UCSD-AML1 (cell line): Measurements from ENCODE around the gene ITPR2.

ENCODE experiments used
- DNase-seq: peaks from one replicate; lab custom pipeline; 2025; ENCODE audit not compliant: unreplicated experiment; lab: John Stamatoyannopoulos, UW

The ITPR2 gene

DNA sequence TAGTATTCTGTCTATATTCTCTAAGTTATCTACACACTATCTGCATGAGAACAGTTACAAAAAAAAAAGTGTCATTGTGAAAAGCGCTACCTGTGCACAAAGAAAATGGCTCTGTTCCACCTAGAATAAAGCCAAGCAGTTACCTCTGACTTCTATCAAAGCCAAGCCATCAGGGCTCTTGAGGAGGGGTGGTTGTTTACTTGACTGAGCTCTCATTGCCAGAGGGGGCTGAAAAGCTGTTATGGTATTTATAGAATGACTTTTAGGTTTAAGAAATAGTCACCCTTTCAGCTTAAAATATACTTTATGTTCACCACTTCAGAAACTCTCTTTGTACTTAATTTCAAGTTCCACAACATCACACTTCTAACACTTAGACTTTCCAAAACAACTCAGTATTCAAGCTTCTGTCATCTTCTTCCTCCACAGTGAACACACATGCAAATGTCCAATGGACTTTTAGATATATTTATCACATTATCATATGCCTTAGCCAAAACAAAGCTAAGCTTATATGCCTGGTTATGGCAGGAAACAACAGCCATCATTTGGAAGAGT lies 7.5 kb downstream of the ITPR2 start:
- DNase-seq: no peak

DNA sequence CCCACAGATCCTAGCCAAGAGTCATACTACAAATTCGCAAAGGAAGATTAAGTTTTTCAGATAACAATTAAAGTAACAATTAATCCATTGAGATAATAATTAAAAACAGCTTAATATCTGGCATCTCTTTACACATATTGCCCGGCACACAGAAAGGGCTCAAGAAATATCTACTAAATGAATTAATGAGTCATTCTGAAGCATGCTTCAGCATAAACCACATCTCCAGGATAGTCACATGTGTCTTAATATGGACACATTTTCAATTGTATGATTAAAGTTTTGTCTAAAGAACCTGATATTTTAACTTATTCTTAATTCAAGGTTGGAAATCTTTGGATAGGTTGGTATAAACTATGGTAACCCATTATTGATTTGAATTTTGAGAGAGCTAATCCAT lies 9.6 kb downstream of the ITPR2 start:
- DNase-seq: no peak

DNA sequence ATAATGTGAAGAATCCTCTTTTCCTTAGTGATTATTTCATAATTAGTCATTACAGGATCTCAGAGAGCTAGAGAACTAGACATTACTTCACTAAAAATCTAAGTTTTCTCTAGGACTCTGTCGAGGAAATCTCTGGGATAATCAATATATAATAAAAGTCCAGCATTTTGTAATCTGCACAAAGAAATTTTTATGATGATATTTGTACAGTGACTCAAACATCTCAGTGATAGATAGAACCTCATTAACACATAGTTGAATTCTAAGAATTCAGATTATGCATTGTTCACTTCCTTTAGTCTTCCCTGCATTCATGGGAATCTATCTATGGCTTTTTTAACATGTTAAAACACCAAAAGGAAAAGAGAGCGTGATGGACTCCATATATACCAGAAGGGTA lies 11.0 kb downstream of the ITPR2 start:
- no peak for DNase-seq

GRCh38 chr12:26821212-26821701 lies 11.7 kb downstream of the ITPR2 start:
- DNase-seq: no peak

- no peak for DNase-seq
Measured at GRCh38 chr12:26818636-26819035, 14.4 kb downstream of the ITPR2 start.

DNA sequence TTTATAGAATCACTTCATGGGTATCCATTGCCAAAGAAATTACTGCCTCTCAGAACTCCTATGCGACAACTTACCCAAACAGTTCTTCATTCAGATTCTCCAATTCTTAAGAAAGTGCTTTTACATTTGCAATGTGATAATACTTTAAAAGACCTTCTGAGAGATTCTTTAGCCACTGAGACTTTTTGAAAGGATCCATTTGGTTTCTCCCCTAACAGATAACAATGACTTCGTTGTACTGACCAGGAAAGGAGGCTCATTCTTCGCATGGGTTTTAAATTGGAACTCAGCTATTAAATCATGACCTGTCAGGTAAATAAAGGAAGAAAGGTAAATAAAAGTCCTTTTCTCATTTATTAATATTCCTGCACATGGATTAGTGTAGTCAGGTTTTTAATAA lies 14.8 kb downstream of the ITPR2 start:
- no peak for DNase-seq

DNA sequence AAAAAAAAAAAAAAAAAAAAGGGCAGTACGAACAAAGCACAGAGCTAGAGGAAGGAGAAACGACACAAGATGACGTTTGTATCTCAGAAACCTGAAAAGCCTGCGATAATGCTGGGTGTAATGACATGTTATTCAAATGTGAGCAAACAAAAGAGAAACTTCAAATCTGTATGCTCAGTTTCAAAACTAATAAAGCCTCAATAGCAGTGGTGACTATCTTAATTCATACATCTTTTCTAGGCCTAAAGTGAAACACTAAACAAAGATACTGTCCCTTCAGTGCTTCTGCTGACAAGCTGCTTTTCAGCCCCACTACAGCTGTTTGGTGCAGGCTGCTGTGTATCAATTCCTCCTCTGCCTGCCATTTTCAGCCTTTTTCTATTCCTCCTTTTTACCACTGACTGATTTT lies 15.8 kb downstream of the ITPR2 start:
- DNase-seq: no peak

GRCh38 chr12:26813812-26814211 lies 19.2 kb downstream of the ITPR2 start:
- DNase-seq: no peak

DNA sequence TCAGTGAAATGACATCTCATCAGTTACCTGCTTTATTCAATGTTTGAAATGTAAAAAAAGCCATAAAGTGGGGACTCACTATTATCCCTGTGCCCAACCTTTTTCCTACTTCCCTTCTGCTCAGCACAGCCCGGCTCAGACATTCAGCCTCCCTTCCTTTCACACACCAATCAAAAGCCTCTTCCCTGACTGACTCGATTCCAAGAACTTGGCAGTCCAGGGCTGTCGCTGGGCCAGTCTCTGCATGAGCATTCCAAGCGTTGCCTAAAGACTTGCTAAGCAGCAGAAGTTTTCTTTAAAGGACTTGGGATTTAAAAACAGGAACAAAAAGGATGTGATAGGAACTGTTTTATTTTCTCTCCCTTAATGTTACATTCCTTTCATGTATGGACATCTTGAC lies 22.7 kb downstream of the ITPR2 start:
- DNase-seq: no peak

GRCh38 chr12:26809611-26810285 lies 23.2 kb downstream of the ITPR2 start:
- no peak for DNase-seq

DNA sequence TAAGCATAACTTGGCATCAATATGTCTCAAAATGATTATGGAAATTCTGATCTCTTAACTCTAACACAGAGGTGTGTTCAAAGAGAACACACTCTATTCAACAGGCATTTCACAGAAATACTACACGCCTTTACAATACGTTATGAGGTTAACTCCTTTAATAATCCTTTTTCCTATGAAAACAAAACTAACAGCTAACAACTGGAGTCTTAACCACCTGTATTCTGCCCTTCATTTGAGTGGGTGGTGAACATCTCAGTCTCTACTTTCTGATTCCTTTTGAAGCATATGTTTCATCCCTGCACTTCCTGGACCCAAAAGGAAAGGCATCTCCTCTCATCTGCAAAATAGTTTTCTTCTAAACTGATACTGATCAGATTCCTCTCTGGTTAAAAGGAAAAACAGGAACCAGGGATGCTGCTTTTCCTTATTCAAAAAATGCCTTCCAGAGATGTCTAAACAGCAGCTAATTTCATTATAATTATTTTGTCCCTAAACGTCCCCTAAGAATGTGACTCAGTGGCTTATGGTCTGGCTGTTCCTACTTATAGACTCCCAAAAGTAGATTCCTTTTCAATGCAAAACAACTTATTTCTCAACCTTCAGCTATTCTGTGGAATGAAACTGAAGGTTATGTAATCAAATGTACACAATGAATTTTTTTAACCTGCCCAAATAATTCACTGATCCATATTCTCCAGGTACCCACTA lies 24.1 kb downstream of the ITPR2 start:
- DNase-seq: no peak

- DNase-seq: no peak
Measured at GRCh38 chr12:26807292-26807691, 25.7 kb downstream of the ITPR2 start.

DNA sequence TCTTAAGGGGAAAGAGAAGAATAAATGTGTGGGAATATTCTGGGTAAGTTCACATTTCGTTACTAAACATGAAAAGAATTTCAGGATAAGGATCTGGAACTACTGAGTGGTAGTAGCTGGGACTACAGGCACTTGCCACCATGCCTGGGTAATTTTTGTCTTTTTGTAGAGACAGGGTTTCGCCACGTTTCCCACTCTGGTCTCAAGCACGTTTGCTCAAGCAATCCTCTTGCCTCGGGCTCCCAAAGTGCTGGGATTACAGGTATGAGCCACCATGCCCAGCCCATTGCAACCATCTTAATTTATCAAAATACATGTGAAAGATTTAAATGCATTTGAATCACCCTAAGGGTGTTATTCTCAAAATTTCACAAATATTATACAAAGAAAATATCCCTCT lies 26.4 kb downstream of the ITPR2 start:
- no peak for DNase-seq

GRCh38 chr12:26805401-26805971 lies 27.5 kb downstream of the ITPR2 start:
- DNase-seq: no peak

- DNase-seq: no peak
Measured at GRCh38 chr12:26803552-26803951, 29.4 kb downstream of the ITPR2 start.

GRCh38 chr12:26801486-26801885 lies 31.5 kb downstream of the ITPR2 start:
- no peak for DNase-seq

GRCh38 chr12:26800858-26801257 lies 32.1 kb downstream of the ITPR2 start:
- DNase-seq: no peak

DNA sequence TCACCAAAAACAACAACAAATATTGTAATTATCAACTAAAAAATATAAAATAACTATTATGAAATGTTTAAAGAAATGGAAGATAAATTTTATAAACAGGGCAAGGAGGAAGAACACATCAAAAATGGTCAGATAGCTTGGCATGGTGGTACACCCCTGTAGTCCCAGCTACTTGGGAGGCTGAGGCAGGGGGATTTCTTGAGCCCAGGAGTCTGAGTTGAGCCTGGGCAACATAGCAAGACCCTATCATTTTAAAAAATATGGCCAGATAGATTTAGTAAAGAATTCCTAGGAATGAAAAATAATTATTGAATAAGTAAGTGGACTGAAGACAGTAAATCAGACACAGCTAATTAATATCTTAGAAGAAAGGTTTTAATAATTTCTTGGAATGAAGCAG lies 32.6 kb downstream of the ITPR2 start:
- DNase-seq: no peak

DNA sequence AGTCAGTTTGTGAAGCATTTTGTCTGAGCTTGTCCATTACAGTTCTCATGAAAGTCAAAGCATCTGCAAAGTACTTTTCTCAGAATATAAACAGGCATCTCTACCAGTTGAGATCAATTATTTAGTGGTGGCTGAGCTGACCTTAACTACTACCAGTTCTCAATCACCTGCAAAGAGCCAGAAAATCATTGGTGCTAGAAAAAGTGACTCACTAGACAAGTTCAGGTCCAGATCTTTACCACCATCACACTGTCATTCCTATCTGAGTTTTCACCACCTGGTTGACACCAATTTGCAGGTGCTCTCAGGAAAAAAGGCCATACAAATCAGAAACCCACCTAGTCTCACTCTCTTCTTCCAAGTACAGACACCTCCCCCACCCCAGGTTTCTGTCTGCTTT lies 33.3 kb downstream of the ITPR2 start:
- no peak for DNase-seq

DNA sequence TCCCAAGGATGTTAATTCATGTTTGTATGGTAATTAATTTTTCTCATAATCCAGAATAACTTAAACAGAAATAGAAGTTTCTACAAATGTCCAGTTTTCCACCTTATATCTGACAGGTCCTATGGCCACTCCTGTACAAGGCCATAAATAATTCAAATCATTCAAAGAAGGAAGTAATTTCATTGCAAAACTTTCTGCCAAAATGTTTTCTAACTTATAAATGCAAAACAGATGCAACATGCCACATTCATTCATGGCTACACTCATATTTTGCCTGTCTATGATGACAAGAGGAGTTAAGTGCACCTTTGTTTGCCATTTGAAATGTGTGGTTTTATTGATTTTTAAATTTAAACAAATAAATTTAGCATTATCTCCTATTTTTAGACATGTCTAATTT lies 34.4 kb downstream of the ITPR2 start:
- no peak for DNase-seq

DNA sequence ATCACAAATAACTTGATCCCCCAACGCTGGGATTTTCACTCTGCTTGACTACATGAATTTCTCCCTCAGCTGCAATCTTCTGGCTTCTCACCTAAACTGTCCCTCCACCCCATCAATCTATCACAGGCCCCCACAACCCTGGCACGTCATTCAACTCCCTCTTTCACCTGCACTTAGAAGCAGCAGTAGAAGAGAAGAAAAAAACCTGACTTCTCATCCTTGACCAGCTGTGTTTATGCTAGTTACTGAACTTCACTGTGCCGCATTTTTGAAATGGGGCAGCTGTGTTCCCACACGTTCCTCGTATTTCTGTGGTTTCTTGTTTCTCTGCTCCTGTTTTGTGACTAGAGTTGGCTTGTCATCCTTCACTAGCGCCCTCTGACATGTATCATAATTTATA lies 35.0 kb downstream of the ITPR2 start:
- DNase-seq: no peak

DNA sequence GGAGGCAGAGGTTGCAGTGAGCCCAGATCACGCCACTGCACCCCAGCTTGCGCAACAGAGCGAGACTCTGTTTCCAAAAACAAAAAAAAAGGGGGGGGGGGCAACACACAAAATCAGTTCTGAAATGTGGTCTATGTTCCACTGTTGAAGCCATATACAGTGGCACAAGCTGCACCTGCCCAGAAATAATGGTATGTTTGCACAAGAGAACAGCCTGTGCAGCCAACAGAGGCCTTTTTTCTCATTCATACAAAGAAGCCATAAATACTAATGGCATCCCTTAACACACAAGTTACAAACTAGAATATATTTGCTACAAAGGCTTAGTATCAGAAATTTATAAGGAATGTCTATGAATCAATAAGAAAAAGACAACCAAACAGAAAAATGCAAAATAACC lies 37.1 kb downstream of the ITPR2 start:
- no peak for DNase-seq
